Coronary artery (tissue), 2 donors: Measurements from ENCODE around the gene ST8SIA6.

Experiments used
- DNase-seq: peaks from one replicate; pipeline ENCODE4 v3.0.0-alpha.2; 2017; ENCODE audit warnings: low spot score
- H3K27ac ChIP-seq, 2 donors: fragments of 200-600 bp; sonication (generic); one replicate each; pipeline ENCODE4 v1.5.1; 2016 to 2019
- H3K4me3 ChIP-seq: fragments of 200-600 bp; sonication (generic); 2 replicates; pipeline ENCODE4 v1.5.1; 2016; ENCODE audit warnings: mild to moderate bottlenecking, moderate library complexity
- TF ChIP-seq, protein P1 (sequence below): fragments of 200-600 bp; sonication (generic); IDR thresholded peaks from one replicate; pipeline ENCODE4 v1.5.1; 2019; ENCODE audit warnings: antibody characterized with exemption

The ST8SIA6 gene

GRCh38 chr10:17349717-17350116, 104.7 kb downstream of the ST8SIA6 start:
- no peak for DNase-seq
- TF ChIP-seq, protein P1, sequence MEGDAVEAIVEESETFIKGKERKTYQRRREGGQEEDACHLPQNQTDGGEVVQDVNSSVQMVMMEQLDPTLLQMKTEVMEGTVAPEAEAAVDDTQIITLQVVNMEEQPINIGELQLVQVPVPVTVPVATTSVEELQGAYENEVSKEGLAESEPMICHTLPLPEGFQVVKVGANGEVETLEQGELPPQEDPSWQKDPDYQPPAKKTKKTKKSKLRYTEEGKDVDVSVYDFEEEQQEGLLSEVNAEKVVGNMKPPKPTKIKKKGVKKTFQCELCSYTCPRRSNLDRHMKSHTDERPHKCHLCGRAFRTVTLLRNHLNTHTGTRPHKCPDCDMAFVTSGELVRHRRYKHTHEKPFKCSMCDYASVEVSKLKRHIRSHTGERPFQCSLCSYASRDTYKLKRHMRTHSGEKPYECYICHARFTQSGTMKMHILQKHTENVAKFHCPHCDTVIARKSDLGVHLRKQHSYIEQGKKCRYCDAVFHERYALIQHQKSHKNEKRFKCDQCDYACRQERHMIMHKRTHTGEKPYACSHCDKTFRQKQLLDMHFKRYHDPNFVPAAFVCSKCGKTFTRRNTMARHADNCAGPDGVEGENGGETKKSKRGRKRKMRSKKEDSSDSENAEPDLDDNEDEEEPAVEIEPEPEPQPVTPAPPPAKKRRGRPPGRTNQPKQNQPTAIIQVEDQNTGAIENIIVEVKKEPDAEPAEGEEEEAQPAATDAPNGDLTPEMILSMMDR, result no peak
- no peak overlapping the region for H3K27ac ChIP-seq
- no peak overlapping the region for H3K4me3 ChIP-seq

GRCh38 chr10:17348501-17349349, 105.7 kb downstream of the ST8SIA6 start:
- peak; percentile 84 for DNase-seq
- peak overlapping the region; percentile 33 to 76 for H3K27ac ChIP-seq

DNA sequence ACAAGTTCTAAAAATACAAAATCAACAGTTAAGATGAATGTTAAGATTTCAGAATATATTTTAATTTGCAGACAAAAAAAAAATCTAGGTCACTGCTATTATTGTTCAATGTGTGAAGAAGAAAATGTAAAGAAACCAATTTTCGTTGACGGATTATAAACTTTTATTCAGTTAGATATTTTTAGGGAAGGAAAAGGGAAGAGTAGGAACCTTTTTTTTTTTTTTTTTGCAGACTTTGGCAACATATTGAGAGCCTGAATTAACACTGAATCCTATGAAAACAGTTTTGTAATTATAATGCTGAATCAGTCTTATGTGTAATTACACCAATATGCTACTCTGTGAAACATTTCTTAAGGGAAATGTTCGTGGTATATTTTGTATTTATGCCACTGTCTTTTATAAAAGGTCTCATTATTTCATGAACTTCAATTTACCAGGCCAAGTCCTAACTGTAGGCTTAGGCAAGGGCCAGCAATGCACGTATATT, 106.3 kb downstream of the ST8SIA6 start:
- peak overlapping the region; percentile 50 for H3K4me3 ChIP-seq
- TF ChIP-seq, protein P1, result no peak
- DNase-seq, result no peak
- H3K27ac ChIP-seq, result peak overlapping the region; percentile 33 to 76

More at GRCh38 chr10:17348501-17349349, 105.7 kb downstream of the ST8SIA6 start:
- H3K4me3 ChIP-seq, result peak overlapping the region; percentile 50
- TF ChIP-seq, protein P1, result no peak

DNA sequence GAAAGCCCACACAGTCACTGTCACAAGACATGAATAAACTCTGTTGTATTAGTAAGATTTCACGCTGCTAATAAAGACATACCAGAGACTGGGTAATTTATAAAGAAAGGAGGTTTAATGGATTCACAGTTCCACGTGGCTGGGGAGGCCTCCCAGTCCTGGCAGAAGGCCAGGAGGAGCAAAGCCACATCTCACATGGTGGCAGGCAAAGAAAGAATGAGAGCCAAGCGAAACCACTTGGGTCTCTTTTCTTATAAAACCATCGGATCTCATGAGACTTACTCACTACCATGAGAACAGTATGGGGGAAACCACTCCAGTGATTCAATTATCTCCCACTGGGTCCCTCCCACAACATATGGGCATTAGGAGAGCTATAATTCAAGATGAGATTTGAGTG, 110.2 kb downstream of the ST8SIA6 start:
- Histone ChIP-seq H3K4me3 (no peak overlapping the region), H3K27ac (no peak overlapping the region)
- DNase-seq, result no peak
- TF ChIP-seq, protein P1, result no peak

GRCh38 chr10:17343118-17343517, 111.3 kb downstream of the ST8SIA6 start:
- TF ChIP-seq, protein P1, result no peak
- no peak overlapping the region for H3K27ac ChIP-seq
- DNase-seq, result no peak
- no peak overlapping the region for H3K4me3 ChIP-seq

DNA sequence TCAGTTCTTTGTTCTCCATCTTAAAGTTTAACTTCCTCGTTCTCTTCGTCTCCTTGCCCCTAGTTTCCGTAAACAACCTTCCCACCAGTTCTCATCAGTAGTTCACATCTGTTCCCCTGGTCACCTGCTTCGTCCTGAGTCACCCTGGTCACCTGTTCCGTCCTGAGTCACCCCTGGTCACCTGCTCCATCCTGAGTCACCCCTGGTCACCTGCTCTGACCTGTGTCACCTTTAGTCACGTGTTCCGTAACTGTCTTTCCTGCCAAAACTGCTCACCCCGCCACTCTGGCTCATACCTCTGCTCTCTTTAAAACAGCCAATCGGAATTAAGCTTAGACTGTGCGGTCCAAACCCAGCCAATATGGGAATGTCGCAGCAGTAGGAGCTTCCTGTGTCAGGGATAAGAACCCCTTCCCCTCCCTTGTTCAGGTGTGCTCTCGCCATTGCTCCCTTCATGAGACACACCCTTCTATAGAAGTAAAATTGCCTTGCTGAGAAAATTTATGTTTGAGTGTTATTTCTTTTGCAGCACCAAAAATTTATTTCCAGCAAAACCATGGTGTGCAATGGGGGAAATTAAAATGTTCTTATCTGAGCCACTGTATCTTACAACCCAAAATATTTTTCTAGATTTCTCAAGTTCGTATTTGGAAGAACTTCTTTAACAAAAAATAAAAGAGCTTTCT, 114.1 kb downstream of the ST8SIA6 start:
- no peak for DNase-seq
- TF ChIP-seq, protein P1, result no peak
- no peak overlapping the region for H3K4me3 ChIP-seq
- no peak overlapping the region for H3K27ac ChIP-seq
